ENCODE results near the gene NFATC2.

The NFATC2 gene

GRCh38 chr20:51447765-51448148 lies 94.8 kb downstream of the NFATC2 start:
- DNase-seq, result no peak

GRCh38 chr20:51447097-51447764 lies 95.3 kb downstream of the NFATC2 start:
- DNase-seq, result peak; percentile 34

GRCh38 chr20:51446656-51447055 lies 95.9 kb downstream of the NFATC2 start:
- DNase-seq, result no peak

- DNase-seq, result no peak
Measured at GRCh38 chr20:51446230-51446629, 96.3 kb downstream of the NFATC2 start.

- DNase-seq, result no peak
Measured at GRCh38 chr20:51445591-51445990, 96.9 kb downstream of the NFATC2 start.

GRCh38 chr20:51444922-51445438 lies 97.5 kb downstream of the NFATC2 start:
- no peak for DNase-seq

- DNase-seq, result no peak
Measured at GRCh38 chr20:51444467-51444866, 98.1 kb downstream of the NFATC2 start.

- no peak for DNase-seq
Measured at GRCh38 chr20:51442602-51443001, 99.9 kb downstream of the NFATC2 start.

- no peak for DNase-seq
Measured at GRCh38 chr20:51440589-51440988, 101.9 kb downstream of the NFATC2 start.

GRCh38 chr20:51439160-51439689 lies 103.3 kb downstream of the NFATC2 start:
- DNase-seq, result no peak

GRCh38 chr20:51438136-51438535 lies 104.4 kb downstream of the NFATC2 start:
- no peak for DNase-seq

- DNase-seq, result no peak
Measured at GRCh38 chr20:51437182-51437924, 105.2 kb downstream of the NFATC2 start.

GRCh38 chr20:51434580-51435247 lies 107.8 kb downstream of the NFATC2 start:
- DNase-seq, result no peak

- no peak for DNase-seq
Measured at GRCh38 chr20:51434026-51434425, 108.5 kb downstream of the NFATC2 start.

GRCh38 chr20:51432875-51433274 lies 109.6 kb downstream of the NFATC2 start:
- DNase-seq, result no peak

- DNase-seq, result no peak
Measured at GRCh38 chr20:51432251-51432784, 110.2 kb downstream of the NFATC2 start.

- no peak for DNase-seq
Measured at GRCh38 chr20:51431321-51431720, 111.2 kb downstream of the NFATC2 start.

- no peak for DNase-seq
Measured at GRCh38 chr20:51430198-51430950, 112.1 kb downstream of the NFATC2 start.

- DNase-seq, result no peak
Measured at GRCh38 chr20:51429696-51430095, 112.8 kb downstream of the NFATC2 start.

GRCh38 chr20:51429144-51429482 lies 113.4 kb downstream of the NFATC2 start:
- DNase-seq, result no peak

- DNase-seq, result no peak
Measured at GRCh38 chr20:51428401-51429143, 113.9 kb downstream of the NFATC2 start.
